Neural cell (in vitro differentiated cells): ENCODE results near the gene TSPEAR.

Source experiments
- EP300 ChIP-seq: fragments of 450-650 bp; conservative IDR thresholded peaks from 2 replicates; pipeline ENCODE4 v1.6.1; 2014; ENCODE audit warnings: antibody characterized with exemption, mild to moderate bottlenecking, moderate library complexity; ENCODE audit not compliant: poor library complexity, severe bottlenecking
- EZH2 ChIP-seq: fragments of 200-600, 300-800 bp; shearing (Covaris generic), sonication (generic); IDR thresholded peaks from 2 replicates; pipeline ENCODE4 v1.6.1; 2014; ENCODE audit warnings: antibody characterized with exemption, low read length, borderline replicate concordance, mild to moderate bottlenecking; ENCODE audit not compliant: insufficient read depth, poor library complexity, severe bottlenecking
- MXI1 ChIP-seq: fragments of 450-650 bp; conservative IDR thresholded peaks from 2 replicates; pipeline ENCODE4 v1.6.1; 2014; ENCODE audit warnings: antibody characterized with exemption, mild to moderate bottlenecking; ENCODE audit not compliant: poor library complexity, severe bottlenecking
- POLR2AphosphoS5 ChIP-seq: IDR thresholded peaks from 2 replicates; pipeline ENCODE4 v1.6.1; 2012
- RAD21 ChIP-seq: fragments of 450-650 bp; conservative IDR thresholded peaks from 2 replicates; pipeline ENCODE4 v1.6.1; 2014; ENCODE audit warnings: antibody characterized with exemption, mild to moderate bottlenecking, moderate library complexity
- SMC3 ChIP-seq: fragments of 450-650 bp; conservative IDR thresholded peaks from 2 replicates; pipeline ENCODE4 v1.6.1; 2014; ENCODE audit warnings: antibody characterized with exemption, mild to moderate bottlenecking, moderate library complexity; ENCODE audit not compliant: poor library complexity
- TAF1 ChIP-seq: IDR thresholded peaks from 2 replicates; pipeline ENCODE4 v1.6.1; 2012; ENCODE audit warnings: low read depth
- TF ChIP-seq, protein P1 (sequence below): fragments of 450-650 bp; IDR thresholded peaks from 2 replicates; pipeline ENCODE4 v1.5.1; 2014; ENCODE audit warnings: antibody characterized with exemption, mild to moderate bottlenecking, moderate library complexity; ENCODE audit not compliant: poor library complexity, severe bottlenecking
- TF ChIP-seq, protein P2 (sequence below): IDR thresholded peaks from 2 replicates; pipeline ENCODE4 v1.6.1; 2012; ENCODE audit warnings: borderline replicate concordance

DNA sequence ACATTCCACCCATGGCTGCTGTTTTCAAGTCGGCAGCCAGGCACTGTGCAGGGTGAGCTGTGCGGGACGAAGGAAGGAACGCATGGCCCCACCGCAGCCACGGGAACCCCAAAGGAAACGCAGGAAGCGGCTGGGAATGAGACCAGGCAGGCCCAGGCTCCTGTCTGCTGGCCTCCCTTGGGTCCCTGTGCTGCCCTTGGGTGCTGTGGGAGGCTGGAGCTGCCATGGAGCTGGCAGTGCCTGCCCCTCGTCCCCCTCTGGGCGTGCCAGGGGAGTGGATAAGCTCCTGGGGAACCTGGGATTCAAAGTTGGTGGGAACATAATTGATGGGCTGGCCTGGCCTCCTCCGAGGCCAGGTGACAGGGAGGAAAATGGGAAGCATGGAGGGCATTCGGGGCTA is 143.1 kb downstream of the TSPEAR start:
- TF ChIP-seq, protein P1, sequence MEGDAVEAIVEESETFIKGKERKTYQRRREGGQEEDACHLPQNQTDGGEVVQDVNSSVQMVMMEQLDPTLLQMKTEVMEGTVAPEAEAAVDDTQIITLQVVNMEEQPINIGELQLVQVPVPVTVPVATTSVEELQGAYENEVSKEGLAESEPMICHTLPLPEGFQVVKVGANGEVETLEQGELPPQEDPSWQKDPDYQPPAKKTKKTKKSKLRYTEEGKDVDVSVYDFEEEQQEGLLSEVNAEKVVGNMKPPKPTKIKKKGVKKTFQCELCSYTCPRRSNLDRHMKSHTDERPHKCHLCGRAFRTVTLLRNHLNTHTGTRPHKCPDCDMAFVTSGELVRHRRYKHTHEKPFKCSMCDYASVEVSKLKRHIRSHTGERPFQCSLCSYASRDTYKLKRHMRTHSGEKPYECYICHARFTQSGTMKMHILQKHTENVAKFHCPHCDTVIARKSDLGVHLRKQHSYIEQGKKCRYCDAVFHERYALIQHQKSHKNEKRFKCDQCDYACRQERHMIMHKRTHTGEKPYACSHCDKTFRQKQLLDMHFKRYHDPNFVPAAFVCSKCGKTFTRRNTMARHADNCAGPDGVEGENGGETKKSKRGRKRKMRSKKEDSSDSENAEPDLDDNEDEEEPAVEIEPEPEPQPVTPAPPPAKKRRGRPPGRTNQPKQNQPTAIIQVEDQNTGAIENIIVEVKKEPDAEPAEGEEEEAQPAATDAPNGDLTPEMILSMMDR = no peak
- TF ChIP-seq, protein P2, sequence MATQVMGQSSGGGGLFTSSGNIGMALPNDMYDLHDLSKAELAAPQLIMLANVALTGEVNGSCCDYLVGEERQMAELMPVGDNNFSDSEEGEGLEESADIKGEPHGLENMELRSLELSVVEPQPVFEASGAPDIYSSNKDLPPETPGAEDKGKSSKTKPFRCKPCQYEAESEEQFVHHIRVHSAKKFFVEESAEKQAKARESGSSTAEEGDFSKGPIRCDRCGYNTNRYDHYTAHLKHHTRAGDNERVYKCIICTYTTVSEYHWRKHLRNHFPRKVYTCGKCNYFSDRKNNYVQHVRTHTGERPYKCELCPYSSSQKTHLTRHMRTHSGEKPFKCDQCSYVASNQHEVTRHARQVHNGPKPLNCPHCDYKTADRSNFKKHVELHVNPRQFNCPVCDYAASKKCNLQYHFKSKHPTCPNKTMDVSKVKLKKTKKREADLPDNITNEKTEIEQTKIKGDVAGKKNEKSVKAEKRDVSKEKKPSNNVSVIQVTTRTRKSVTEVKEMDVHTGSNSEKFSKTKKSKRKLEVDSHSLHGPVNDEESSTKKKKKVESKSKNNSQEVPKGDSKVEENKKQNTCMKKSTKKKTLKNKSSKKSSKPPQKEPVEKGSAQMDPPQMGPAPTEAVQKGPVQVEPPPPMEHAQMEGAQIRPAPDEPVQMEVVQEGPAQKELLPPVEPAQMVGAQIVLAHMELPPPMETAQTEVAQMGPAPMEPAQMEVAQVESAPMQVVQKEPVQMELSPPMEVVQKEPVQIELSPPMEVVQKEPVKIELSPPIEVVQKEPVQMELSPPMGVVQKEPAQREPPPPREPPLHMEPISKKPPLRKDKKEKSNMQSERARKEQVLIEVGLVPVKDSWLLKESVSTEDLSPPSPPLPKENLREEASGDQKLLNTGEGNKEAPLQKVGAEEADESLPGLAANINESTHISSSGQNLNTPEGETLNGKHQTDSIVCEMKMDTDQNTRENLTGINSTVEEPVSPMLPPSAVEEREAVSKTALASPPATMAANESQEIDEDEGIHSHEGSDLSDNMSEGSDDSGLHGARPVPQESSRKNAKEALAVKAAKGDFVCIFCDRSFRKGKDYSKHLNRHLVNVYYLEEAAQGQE = no peak
- TF ChIP-seq EZH2 (no peak), POLR2AphosphoS5 (no peak), RAD21 (no peak), SMC3 (no peak), TAF1 (no peak), EP300 (no peak), MXI1 (no peak)
